Osteocyte (in vitro differentiated cells): Measurements from ENCODE around the gene PPM1L. TPM values are rescaled to one million over a fixed set of nuclear protein-coding genes. Genes with fewer than 3 reads are reported as not detected.
"Not testable (repeated sequence)": the region's sequence is repeated elsewhere in the genome, so short reads cannot be mapped to it uniquely, and the experiment has no call there.

Source experiments
- DNase-seq: peaks from one replicate; pipeline ENCODE4 v3.0.0; 2021; ENCODE audit warnings: mixed read lengths; ENCODE audit not compliant: unreplicated experiment; ENCODE audit errors: extremely low spot score
- H3K27ac Mint-ChIP-seq: one replicate; pipeline ENCODE4 v1.8.0; 2021; ENCODE audit warnings: mild to moderate bottlenecking, mixed read lengths; ENCODE audit not compliant: unreplicated experiment
- H3K27me3 Mint-ChIP-seq: one replicate; pipeline ENCODE4 v1.8.0; 2021; ENCODE audit warnings: mixed read lengths; ENCODE audit not compliant: unreplicated experiment
- H3K36me3 Mint-ChIP-seq: one replicate; pipeline ENCODE4 v1.8.0; 2021; ENCODE audit warnings: mixed read lengths; ENCODE audit not compliant: unreplicated experiment
- H3K4me1 Mint-ChIP-seq: one replicate; pipeline ENCODE4 v1.8.0; 2021; ENCODE audit warnings: mixed read lengths; ENCODE audit not compliant: unreplicated experiment
- H3K4me3 Mint-ChIP-seq: one replicate; pipeline ENCODE4 v1.8.0; 2021; ENCODE audit warnings: mild to moderate bottlenecking, moderate library complexity, mixed read lengths; ENCODE audit not compliant: unreplicated experiment
- H3K9me3 Mint-ChIP-seq: one replicate; pipeline ENCODE4 v1.8.0; 2021; ENCODE audit warnings: mixed read lengths; ENCODE audit not compliant: unreplicated experiment
- long read RNA-seq: library from polyadenylated mRNA; unstranded; transcript quantifications from one replicate; pipeline ENCODE4 v2.0.0, GENCODE V29; 2021
- total RNA-seq: library from RNA; stranded (reverse); gene quantifications from 2 replicates; pipeline ENCODE4 v1.2.1, GENCODE V29; 2021
- TF ChIP-seq, protein P1 (sequence below): fragments of 200-600 bp; sonication (generic); IDR thresholded peaks from 2 replicates; pipeline ENCODE4 v1.5.0; 2021; ENCODE audit warnings: antibody characterized with exemption, mild to moderate bottlenecking, moderate library complexity

Gene PPM1L
- 8.8 and 9.1 TPM in 2 replicates for total RNA-seq
- long read RNA-seq, partial matches to known transcripts = 0 of 5 reads
- long read RNA-seq, other reads (novel, unspliced or antisense) = 5 of 5 reads

DNA sequence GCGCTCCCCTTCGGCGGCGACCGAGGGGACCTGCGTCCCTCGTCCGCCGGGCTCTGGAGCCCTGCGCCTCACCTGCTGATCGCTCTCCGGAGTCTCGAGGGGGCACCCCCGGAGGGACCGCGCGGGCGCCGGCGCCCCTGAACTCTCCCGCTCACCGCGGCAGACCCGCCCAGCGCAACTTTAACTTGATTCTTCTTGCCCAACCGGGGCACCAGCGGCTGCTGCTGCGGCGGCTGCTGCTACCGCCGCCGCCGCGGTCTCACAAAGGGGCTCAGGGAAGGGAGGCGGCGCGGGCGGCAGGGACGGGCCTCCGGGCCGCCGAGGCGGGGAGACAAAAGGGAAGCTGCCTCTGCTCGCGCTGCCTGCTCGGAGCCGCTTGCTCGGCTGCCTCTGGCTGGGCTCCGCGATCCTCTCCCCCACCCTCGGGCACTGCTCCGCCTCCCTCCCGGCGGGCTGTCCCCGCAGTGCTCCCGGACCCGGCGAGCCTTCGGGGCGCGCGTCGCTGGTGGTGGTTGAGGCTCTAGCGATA is at the start of gene PPM1L:
Gene PPM1L, plus strand, starts transcription at position 456 of the 529 bp plus-strand sequence.
- TF ChIP-seq, protein P1, sequence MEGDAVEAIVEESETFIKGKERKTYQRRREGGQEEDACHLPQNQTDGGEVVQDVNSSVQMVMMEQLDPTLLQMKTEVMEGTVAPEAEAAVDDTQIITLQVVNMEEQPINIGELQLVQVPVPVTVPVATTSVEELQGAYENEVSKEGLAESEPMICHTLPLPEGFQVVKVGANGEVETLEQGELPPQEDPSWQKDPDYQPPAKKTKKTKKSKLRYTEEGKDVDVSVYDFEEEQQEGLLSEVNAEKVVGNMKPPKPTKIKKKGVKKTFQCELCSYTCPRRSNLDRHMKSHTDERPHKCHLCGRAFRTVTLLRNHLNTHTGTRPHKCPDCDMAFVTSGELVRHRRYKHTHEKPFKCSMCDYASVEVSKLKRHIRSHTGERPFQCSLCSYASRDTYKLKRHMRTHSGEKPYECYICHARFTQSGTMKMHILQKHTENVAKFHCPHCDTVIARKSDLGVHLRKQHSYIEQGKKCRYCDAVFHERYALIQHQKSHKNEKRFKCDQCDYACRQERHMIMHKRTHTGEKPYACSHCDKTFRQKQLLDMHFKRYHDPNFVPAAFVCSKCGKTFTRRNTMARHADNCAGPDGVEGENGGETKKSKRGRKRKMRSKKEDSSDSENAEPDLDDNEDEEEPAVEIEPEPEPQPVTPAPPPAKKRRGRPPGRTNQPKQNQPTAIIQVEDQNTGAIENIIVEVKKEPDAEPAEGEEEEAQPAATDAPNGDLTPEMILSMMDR = no peak
- Mint-ChIP-seq H3K36me3 (no peaks in the 10 kb centered on the region), H3K4me1 (peaks cover 22% of the 10 kb centered on the region), H3K9me3 (no peaks in the 10 kb centered on the region), H3K27me3 (peaks cover 15% of the 10 kb centered on the region), H3K27ac (peak within 1 kb of the TSS; percentile 94), H3K4me3 (peak within 1 kb of the TSS; percentile 85)
- peak; percentile 85 for DNase-seq

DNA sequence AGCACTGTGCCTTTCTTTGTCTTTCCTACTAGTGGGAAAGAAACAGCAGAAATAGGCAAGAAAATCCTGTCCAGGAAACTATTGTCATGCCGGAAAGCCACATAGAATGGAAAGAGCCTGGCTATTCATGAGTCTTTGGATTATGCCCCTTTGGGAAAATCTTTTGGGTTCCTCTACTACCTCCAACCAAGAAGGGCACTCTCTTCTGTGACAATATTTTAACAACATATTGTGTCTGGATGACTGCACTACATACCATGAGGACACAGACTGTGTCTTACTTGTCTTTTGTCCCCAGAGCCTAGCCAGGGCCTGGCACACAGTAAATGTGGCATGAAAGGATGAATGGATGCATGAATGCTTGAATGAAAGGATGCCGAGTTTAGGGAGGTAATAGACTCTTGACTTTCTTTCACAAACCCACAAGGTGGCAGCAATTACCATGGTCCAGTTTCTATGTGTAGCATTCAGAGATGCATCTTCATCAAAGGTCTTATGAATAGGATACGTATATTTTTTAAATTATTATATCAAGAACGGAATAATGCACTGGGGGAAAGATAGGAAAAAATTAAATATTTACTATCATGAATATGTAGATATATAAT is 48.7 kb upstream of the PPM1L start:
- Mint-ChIP-seq H3K36me3 (no peaks in the 10 kb centered on the region), H3K4me1 (peaks cover 4% of the 10 kb centered on the region), H3K27ac (no peak overlapping the region), H3K27me3 (peaks cover 18% of the 10 kb centered on the region), H3K4me3 (no peak overlapping the region), H3K9me3 (no peaks in the 10 kb centered on the region)
- TF ChIP-seq, protein P1 = peak; percentile 70
- no peak for DNase-seq

- Mint-ChIP-seq H3K9me3 (no peaks in the 10 kb centered on the region), H3K4me1 (no peaks in the 10 kb centered on the region), H3K4me3 (no peak overlapping the region), H3K27me3 (peaks cover 18% of the 10 kb centered on the region), H3K36me3 (no peaks in the 10 kb centered on the region), H3K27ac (no peak overlapping the region)
- TF ChIP-seq, protein P1 = no peak
- no peak for DNase-seq
Observed at GRCh38 chr3:160709477-160710182, 46.4 kb upstream of the PPM1L start.

GRCh38 chr3:160713144-160713543 is 42.9 kb upstream of the PPM1L start:
- H3K27me3 Mint-ChIP-seq = peaks cover 25% of the 10 kb centered on the region
- not testable (repeated sequence) for H3K36me3 Mint-ChIP-seq, H3K4me1 Mint-ChIP-seq, H3K4me3 Mint-ChIP-seq, H3K27ac Mint-ChIP-seq, DNase-seq, H3K9me3 Mint-ChIP-seq

GRCh38 chr3:160719710-160720109 is 36.3 kb upstream of the PPM1L start:
- DNase-seq = no peak
- H3K27ac Mint-ChIP-seq = no peak overlapping the region
- H3K4me1 Mint-ChIP-seq = no peaks in the 10 kb centered on the region
- H3K36me3 Mint-ChIP-seq = no peaks in the 10 kb centered on the region
- peaks cover 18% of the 10 kb centered on the region for H3K27me3 Mint-ChIP-seq
- peaks cover 6% of the 10 kb centered on the region for H3K9me3 Mint-ChIP-seq
- TF ChIP-seq, protein P1 = no peak
- H3K4me3 Mint-ChIP-seq = no peak overlapping the region
